Adrenal gland (tissue), 12 donors: ENCODE measurements around the gene NHSL1. TPM values are rescaled to one million over a fixed set of nuclear protein-coding genes. Genes with fewer than 3 reads are reported as not detected.
A peak's percentile ranks its signal among the peaks of the same experiment; 100 is the strongest.

ENCODE experiments used
- DNase-seq, 7 donors: peaks; one replicate each; pipeline ENCODE4 v3.0.0-alpha.2; 2019 to 2020
- H3K27ac ChIP-seq, 5 donors: fragments of 200-600 bp; sonication (generic) in 4 of 5; 1 replicate in 3 of 5; 2 replicates in 2 of 5; pipeline versions ENCODE4 v1.5.1 to v1.8.0; 2016 to 2020; ENCODE audit warnings: mild to moderate bottlenecking in 1 of 5
- H3K27me3 ChIP-seq: fragments of 200-600 bp; 2 replicates; pipeline ENCODE4 v1.8.0; 2021
- H3K36me3 ChIP-seq, 2 donors: fragments of 200-600 bp; replicated peaks in 1 of 2; 1 replicate in 1 of 2; 2 replicates in 1 of 2; pipeline versions ENCODE4 v1.5.1 to v1.8.0; 2018 to 2022
- H3K4me1 ChIP-seq, 2 donors: fragments of 200-600 bp; replicated peaks in 1 of 2; 1 replicate in 1 of 2; 2 replicates in 1 of 2; pipeline versions ENCODE4 v1.5.1 to v1.8.0; 2018 to 2021
- H3K4me3 ChIP-seq, 4 donors: fragments of 200-600 bp; sonication (generic) in 3 of 4; one replicate each; pipeline ENCODE4 v1.5.1; 2016 to 2018
- H3K9me3 ChIP-seq, 3 donors: fragments of 200-600 bp; sonication (generic) in 1 of 3; replicated peaks in 1 of 3; 1 replicate in 2 of 3; 2 replicates in 1 of 3; pipeline versions ENCODE4 v1.5.1 to v1.8.0; 2016 to 2021
- CTCF ChIP-seq, 6 experiments: fragments of 450-650 bp in 4 of 6; fragments of 200-600 bp in 2 of 6; sonication (generic) in 1 of 6; IDR thresholded peaks; 1 replicate in 5 of 6; 2 replicates in 1 of 6; pipeline versions ENCODE4 v1.5.1 to v1.8.0; 2016 to 2021; ENCODE audit warnings: antibody characterized with exemption in 6 of 6, mild to moderate bottlenecking in 2 of 6, moderate library complexity in 1 of 6
- POLR2A ChIP-seq, 2 donors: fragments of 450-650 bp; IDR thresholded peaks; one replicate each; pipeline ENCODE4 v1.6.1; 2017; ENCODE audit warnings: antibody characterized with exemption in 2 of 2, mild to moderate bottlenecking in 2 of 2, moderate library complexity in 1 of 2
- whole genome bisulfite sequencing, 4 donors: extraction: QIAGEN DNeasy Blood & Tissue Kit in 2 of 4; methylation state at CpG; one replicate each; pipeline versions ENCODE4 v1.1.5 to v1.1.7; 2013 to 2017; 5-methylcytosine and 5-hydroxymethylcytosine counted together
- intact Hi-C, 2 donors: fragments of 100-400 bp; cut with DNase I; formaldehyde crosslinking; loops; one replicate each; pipeline versions ENCODE4 v1.14.1 to v1.15.0; 2022 to 2023
- polyA plus RNA-seq, 3 donors: library from polyadenylated mRNA; stranded (reverse); fragments of 200-250 nt in 2 of 3; fragments of 350-450 nt in 1 of 3; fragmentation: Illumina TruSeq in 1 of 3; extraction: RNeasy Lipid Tissue Mini Kit (QIAGEN cat#74804) in 1 of 3; gene quantifications; one replicate each; pipeline ENCODE4 v1.2.3, GENCODE V29; 2013 to 2014
- total RNA-seq, 9 donors: library from RNA; depleted of rRNA in 4 of 9; stranded (reverse); fragments of >200 nt in 4 of 9; fragments of 120-200 nt in 1 of 9; fragmentation: NEBNext Ultra II Directional in 1 of 9; extraction: Animal tissue kit (Norgen Biotek cat#: 25700) in 1 of 9; gene quantifications; one replicate each; pipeline versions ENCODE4 v1.1.0 to v1.2.4, GENCODE V29; 2013 to 2023
- donor health status: healthy with polysubstance abuse.
- donor health status: Bipolar disorder and iron deficiency.
- donor health status: DM: yes; HTN: yes; CAD: no.
- donor health status: DM: no; HTN: no; CAD: no.
- donor health status: DM: no; HTN: no; CAD: no.
- donor health status: DM: yes; HTN: yes; CAD: no.

NHSL1 gene
- total and polyA plus RNA-seq, 12 donors: 1.2 to 12.7 (median 5.3) TPM

GRCh38 chr6:138518054-138518453, 18.8 kb upstream of the NHSL1 start:
- no peaks in the 10 kb centered on the region for H3K36me3 ChIP-seq
- no peaks in the 10 kb centered on the region for H3K4me1 ChIP-seq
- no peak overlapping the region for H3K27ac ChIP-seq
- H3K9me3 ChIP-seq: no peaks in the 10 kb centered on the region
- no peak for DNase-seq
- H3K27me3 ChIP-seq: no peaks in the 10 kb centered on the region
- TF ChIP-seq CTCF (IDR thresholded peaks at IDR 0.05): no peak
- no peak for TF ChIP-seq POLR2A (IDR thresholded peaks at IDR 0.05)
- intact Hi-C loops: no loop called here
- no peak overlapping the region for H3K4me3 ChIP-seq

- Histone ChIP-seq H3K27me3 (no peaks in the 10 kb centered on the region), H3K36me3 (no peaks in the 10 kb centered on the region), H3K9me3 (no peaks in the 10 kb centered on the region), H3K27ac (no peak overlapping the region), H3K4me3 (no peak overlapping the region), H3K4me1 (no peaks in the 10 kb centered on the region)
- WGBS, 4 donors: 76 to 91% (median 89%) methylated on average over 3 of the region's 3 CpGs
- intact Hi-C loops: loop anchor here in 1 of 2 donors (2.0 kb wide), 1 partner anchor 89 kb away; no protein-coding TSS in a partner anchor
- peak in 6 of 7 donors; percentile 22 to 55 (median 36) for DNase-seq
- no peak for TF ChIP-seq POLR2A (IDR thresholded peaks at IDR 0.05)
- peak; percentile 22 to 54 (median 40) for TF ChIP-seq CTCF (IDR thresholded peaks at IDR 0.05)
Observed at GRCh38 chr6:138517635-138518034, 18.3 kb upstream of the NHSL1 start.

- intact Hi-C loops: loop anchor here in 1 of 2 donors (2.0 kb wide), 1 partner anchor 87 kb away; no protein-coding TSS in a partner anchor
Observed at GRCh38 chr6:138515657-138516248, 16.5 kb upstream of the NHSL1 start.

More at GRCh38 chr6:138515657-138516248, 16.5 kb upstream of the NHSL1 start:
- no peak for DNase-seq
- Histone ChIP-seq H3K36me3 (no peaks in the 10 kb centered on the region), H3K27ac (no peak overlapping the region), H3K27me3 (no peaks in the 10 kb centered on the region), H3K4me1 (no peaks in the 10 kb centered on the region), H3K4me3 (no peak overlapping the region), H3K9me3 (no peaks in the 10 kb centered on the region)
- 89 to 93% (median 91%) methylated on average over 11 to 12 of the region's 12 CpGs for WGBS, 4 donors
- no peak for TF ChIP-seq CTCF (IDR thresholded peaks at IDR 0.05)
